IPS-NIHi11 (cell line): ENCODE measurements around the gene AGBL4.
"Not testable (repeated sequence)": the region's sequence is repeated elsewhere in the genome, so short reads cannot be mapped to it uniquely, and the experiment has no call there.

Experiments
- DNase-seq: peaks from one replicate; pipeline ENCODE4 v3.0.0; 2012; ENCODE audit warnings: mixed read lengths, low spot score

AGBL4 gene

GRCh38 chr1:50023292-50024159 is at the start of gene AGBL4:
Gene AGBL4, minus strand, starts transcription at chr1:50023954.
- peak; percentile 89 for DNase-seq

- DNase-seq, result no peak
Measured at GRCh38 chr1:50066806-50067205, 43.1 kb upstream of the AGBL4 start.

- DNase-seq, result no peak
Measured at GRCh38 chr1:50060279-50060678, 36.5 kb upstream of the AGBL4 start.

GRCh38 chr1:50048791-50049190 is 25.0 kb upstream of the AGBL4 start:
- no peak for DNase-seq

GRCh38 chr1:50047916-50048694 is 24.4 kb upstream of the AGBL4 start:
- DNase-seq, result peak; percentile 74

- no peak for DNase-seq
Measured at GRCh38 chr1:50038237-50038809, 14.6 kb upstream of the AGBL4 start.

- no peak for DNase-seq
Measured at GRCh38 chr1:50027794-50028193, 4.0 kb upstream of the AGBL4 start.

- DNase-seq, result no peak
Measured at GRCh38 chr1:49995734-49996133, 28.0 kb downstream of the AGBL4 start.

GRCh38 chr1:49971088-49971487 is 52.7 kb downstream of the AGBL4 start:
- DNase-seq, result no peak

- DNase-seq, result no peak
Measured at GRCh38 chr1:49951385-49951784, 72.4 kb downstream of the AGBL4 start.

GRCh38 chr1:49915301-49915700 is 108.5 kb downstream of the AGBL4 start:
- not testable (repeated sequence) for DNase-seq

- no peak for DNase-seq
Measured at GRCh38 chr1:49906365-49906764, 117.4 kb downstream of the AGBL4 start.

GRCh38 chr1:49864581-49864980 is 159.2 kb downstream of the AGBL4 start:
- no peak for DNase-seq

GRCh38 chr1:49854741-49855140 is 169.0 kb downstream of the AGBL4 start:
- no peak for DNase-seq

- no peak for DNase-seq
Measured at GRCh38 chr1:49842596-49842995, 181.2 kb downstream of the AGBL4 start.

GRCh38 chr1:49841767-49842166 is 182.0 kb downstream of the AGBL4 start:
- no peak for DNase-seq

GRCh38 chr1:49824261-49824660 is 199.5 kb downstream of the AGBL4 start:
- no peak for DNase-seq

- no peak for DNase-seq
Measured at GRCh38 chr1:49817681-49818080, 206.1 kb downstream of the AGBL4 start.

- not testable (repeated sequence) for DNase-seq
Measured at GRCh38 chr1:49787013-49787412, 236.7 kb downstream of the AGBL4 start.

- no peak for DNase-seq
Measured at GRCh38 chr1:49765034-49765433, 258.7 kb downstream of the AGBL4 start.

GRCh38 chr1:49738118-49738517 is 285.6 kb downstream of the AGBL4 start:
- DNase-seq, result not testable (repeated sequence)

- no peak for DNase-seq
Measured at GRCh38 chr1:49728377-49728776, 295.4 kb downstream of the AGBL4 start.

GRCh38 chr1:49723662-49724061 is 300.1 kb downstream of the AGBL4 start:
- no peak for DNase-seq
